IPS-NIHi7 (cell line): Measurements from ENCODE around the gene FAP.

ENCODE experiments used
- DNase-seq: peaks from one replicate; pipeline ENCODE4 v3.0.0; 2012; ENCODE audit warnings: mixed read lengths; ENCODE audit errors: extremely low spot score

The FAP gene

GRCh38 chr2:162126527-162126926 lies 116.7 kb downstream of the FAP start:
- no peak for DNase-seq

- no peak for DNase-seq
These were observed 117.1 kb downstream of the FAP start for GRCh38 chr2:162126111-162126519.

- no peak for DNase-seq
These were observed 118.1 kb downstream of the FAP start for GRCh38 chr2:162125138-162125537.

GRCh38 chr2:162123806-162124758 lies 119.2 kb downstream of the FAP start:
- no peak for DNase-seq
